NCI-H2029 (cell line): Measurements from ENCODE around the gene GFER.
A peak's percentile ranks its signal among the peaks of the same experiment; 100 is the strongest.

ENCODE experiments used
- DNase-seq: peaks from one replicate; lab custom pipeline; 2025; lab: John Stamatoyannopoulos, UW

Gene GFER

DNA sequence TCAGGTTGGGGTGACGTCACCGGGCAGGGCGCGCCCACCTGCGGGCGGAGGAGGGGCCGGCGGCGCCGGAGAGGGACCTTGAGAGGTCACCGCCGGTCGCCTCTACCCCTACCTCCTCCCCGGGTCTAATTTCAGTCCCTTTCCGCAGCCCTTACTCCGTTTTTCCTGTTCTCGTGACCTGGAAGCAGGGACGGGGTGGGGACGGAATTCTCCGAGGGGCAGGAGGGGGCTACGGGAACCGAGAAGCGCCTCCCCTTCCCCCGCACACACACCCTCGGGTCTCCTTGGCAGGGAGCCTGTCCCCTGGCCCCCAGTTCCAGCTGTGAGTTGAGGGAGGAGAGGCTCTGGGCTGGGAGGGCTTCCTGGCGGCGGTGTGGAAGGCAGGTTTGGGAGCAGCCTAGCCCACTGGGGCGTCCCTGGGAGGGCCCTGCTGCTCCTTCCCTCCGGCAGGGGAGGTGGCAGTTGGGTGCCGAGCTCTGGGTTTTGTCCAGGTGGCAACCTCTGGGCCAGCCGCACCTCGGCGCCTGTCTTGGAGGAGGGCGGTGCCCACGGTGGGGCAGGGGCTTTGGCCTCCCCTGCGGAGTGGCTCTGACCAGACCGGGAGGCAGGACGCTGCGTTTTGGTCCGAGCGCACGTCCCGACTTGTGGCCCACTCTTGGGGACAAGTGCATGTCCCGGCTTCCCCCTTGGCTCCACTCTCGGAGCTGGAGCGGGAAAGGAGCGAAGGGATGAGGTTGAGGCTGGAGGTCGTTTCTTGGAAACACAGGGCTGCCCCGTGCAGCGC is 6.5 kb downstream of the GFER start:
- DNase-seq, result no peak

DNA sequence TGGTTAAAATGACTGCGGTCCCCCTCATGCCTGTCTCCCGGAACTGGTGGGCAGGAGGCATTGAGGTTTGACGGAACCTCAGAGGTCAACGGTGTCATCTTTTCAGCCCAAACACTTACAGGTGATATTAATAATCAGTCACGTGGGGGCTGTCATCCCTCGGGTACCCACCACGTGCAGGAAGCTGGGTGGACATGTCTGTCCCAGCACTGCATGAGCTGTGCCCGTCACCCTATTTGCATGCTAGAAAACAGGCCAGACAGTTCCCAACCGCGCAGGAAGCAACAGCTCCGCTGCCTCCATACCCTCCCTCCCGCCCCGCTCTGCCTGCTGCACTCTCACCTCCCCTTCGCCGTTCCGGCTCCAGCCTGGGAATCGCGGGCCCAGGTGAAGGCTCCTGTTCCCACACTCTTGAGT is 7.2 kb downstream of the GFER start:
- DNase-seq, result no peak

DNA sequence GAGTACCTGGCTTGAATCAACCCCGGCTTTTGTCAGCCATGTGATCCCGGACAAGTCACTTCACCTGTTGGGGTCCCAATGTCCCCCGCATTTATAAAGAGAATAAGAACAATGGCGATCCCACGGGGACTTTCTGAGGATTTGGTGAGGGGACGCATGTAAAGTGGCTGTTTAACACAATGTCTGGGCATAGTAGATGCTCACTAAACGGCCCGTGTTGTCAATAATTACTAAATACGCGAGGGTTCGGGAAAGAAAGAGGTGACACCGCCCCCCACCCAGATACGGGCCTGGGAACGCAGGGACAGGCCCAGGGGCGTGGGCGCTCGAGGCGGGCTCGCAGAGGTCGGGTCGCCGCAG is 7.6 kb downstream of the GFER start:
- DNase-seq, result no peak

DNA sequence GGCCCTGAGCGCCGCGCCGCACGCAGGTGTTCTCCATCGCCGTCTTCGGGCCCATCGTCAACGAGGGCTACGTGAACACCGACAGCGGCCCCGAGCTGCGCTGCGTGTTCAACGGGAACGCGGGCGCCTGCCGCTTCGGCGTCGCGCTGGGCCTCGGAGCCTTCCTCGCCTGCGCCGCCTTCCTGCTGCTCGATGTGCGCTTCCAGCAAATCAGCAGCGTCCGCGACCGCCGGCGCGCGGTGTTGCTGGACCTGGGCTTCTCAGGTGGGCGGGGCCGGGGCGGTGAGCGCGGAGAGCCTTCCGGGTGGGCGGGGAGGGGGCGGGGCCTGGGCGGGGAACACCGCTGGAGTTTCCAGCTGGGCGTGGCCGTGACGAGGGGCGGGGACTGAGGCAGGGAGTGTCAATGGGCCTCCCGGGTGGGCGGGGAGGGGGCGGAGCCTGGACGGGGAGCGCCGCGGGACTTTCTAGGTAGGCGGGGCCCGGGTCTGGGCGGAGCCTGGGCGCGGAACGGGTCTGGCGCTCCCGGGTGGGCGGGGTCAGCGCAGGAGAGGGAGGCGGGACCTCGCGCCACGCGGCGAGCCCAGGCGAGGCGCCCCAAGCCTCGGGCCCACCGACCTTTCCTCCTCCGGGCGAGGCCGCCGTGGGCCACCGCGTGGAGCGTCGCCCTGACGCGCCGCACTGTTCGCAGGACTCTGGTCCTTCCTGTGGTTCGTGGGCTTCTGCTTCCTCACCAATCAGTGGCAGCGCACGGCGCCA is 8.1 kb downstream of the GFER start:
- no peak for DNase-seq

DNA sequence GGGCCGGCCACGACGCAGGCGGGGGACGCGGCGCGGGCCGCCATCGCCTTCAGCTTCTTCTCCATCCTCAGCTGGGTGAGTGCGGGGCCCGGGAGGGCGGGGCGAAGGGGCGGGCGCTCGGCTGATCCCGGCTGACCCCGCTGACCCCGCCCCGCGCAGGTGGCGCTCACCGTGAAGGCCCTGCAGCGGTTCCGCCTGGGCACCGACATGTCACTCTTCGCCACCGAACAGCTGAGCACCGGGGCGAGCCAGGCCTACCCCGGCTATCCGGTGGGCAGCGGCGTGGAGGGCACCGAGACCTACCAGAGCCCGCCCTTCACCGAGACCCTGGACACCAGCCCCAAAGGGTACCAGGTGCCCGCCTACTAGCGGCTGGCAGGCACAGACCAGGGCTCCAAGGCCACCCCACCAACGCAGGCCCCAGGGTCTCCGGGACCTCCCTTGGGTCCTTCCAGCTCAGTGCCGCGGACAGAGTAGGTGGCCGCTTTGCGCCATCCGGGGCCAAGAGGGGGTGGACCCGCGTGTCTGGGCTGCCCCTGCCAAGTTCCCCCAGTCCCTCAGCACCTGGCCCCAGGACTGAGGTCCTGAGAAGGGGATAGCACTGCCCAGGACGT is 8.8 kb downstream of the GFER start:
- DNase-seq, result no peak

DNA sequence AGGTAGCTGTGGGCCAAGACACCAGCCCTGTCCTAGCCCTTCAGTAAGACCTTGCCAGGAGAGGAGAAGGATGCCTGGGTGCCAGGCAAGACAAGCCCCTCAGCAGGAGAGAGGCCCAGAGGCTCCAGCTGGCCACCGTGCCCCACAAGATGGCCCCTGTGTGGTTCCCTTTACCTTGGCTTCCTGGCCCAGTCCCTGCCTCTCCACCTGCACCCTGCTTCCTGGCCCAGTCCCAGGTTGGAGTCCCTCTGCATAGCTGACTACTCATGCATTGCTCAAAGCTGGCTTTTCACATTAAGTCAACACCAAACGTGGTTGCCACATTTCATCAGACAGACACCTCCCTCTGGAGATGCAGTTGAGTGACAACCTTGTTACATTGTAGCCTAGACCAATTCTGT is 9.7 kb downstream of the GFER start:
- DNase-seq, result peak; percentile 72

DNA sequence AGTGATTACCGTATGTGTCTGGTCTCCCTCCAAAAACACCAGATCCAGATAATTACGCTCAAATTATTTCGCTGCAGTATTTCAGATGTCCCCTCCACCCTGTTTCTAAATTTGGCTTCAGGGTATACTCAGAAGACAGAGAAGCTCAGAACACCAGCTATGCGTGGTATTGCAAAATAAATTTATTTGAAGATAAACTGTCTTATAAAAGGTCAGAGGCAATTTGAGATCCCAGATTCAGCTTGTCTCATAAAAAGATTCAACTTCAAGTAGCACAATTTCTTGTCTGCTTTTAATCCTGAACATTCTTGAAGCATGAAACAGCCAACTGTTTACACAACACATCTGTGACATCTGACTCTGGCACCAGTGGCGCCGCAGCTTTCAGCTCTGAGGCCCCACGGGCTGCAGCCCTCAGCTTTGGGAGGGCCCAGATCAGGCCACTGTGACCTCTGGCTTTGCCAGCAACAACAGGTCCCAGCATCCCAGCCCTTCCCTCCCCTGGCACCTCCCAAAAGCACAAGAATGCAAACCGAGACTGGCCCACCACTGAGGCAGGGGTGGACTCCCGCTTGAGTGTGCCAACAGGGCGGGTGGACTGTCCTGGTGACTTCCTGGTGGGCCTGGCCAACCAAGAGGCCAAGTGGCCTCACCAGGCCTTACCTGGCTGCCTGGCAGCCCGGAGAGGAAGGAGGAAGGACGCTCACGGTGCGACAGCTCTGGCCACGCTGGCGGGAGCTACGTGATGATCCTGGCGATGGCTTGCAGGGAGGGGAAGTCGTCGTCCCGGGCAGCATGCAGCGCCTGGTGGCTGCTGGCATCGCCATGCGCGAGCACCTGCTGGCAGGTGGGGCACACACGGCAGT is 13.7 kb downstream of the GFER start:
- DNase-seq, result no peak

DNA sequence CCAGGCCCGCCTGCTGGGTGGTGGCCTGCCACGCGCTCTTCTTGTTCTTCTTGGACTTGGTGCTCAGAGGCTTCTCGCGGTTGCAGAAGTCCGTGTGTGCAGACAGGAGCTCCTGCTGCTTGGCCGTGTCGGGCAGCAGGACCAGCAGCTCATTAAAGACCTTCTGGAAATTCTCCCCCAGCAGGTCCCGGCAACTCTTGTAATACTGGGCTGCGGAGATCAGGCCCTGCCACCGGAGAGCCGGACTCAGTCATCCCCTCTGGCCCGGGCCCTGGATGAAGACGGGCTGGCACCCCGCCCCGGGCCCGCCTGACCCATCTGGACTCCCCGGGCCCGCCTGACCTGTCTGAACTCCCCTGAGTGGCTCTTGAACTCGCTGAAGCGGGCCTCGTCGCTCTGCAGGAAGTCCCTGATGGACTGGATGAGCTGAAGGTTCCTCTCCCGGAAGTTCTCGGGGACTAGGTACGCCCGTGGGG is 14.4 kb downstream of the GFER start:
- DNase-seq, result no peak

DNA sequence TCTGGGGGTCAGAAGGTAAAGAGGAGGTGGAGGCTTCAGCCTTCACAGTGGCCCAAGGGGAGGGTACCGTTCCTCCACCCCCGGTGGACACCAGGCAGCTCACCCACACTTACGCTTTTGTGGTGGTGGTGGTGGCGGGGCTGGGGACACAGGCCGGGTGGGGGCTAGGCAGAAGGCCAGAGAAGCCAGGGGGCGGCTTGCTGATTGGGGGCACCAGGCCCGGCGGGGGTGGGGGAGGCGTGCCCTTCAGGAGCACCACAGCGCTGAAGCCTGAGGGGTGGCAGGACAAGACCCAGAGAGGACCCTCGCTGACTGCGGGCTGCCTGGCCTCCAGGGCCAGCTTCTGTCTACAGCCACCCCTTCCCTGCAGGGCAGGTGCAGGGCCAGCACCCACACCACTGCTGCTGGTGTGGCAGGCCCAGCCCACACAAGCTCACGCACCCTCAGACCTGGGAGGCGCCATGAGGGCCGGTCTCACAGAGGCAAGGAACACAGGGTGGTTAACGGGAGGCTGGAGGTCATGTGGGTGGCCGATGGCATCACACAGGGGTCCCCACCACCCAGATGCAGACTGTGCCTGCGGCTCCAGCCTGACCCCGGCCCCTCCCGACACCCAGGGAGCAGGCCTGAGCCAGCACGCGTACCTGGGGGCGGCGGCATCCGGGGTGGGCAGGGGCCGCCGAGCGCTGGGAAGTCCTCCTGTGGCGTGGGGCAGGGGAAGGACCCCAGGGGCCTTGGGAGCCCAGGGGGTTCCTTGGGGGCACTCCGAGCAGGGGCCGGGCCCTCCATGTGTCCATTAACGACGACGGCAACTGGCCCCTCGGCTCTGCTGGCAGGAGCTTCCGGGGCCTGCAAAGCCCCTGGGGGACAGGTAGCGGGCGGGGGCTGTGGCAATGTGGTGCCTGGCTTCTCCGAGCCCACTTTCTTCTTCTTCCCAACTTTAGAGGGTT is 15.1 kb downstream of the GFER start:
- DNase-seq, result no peak

DNA sequence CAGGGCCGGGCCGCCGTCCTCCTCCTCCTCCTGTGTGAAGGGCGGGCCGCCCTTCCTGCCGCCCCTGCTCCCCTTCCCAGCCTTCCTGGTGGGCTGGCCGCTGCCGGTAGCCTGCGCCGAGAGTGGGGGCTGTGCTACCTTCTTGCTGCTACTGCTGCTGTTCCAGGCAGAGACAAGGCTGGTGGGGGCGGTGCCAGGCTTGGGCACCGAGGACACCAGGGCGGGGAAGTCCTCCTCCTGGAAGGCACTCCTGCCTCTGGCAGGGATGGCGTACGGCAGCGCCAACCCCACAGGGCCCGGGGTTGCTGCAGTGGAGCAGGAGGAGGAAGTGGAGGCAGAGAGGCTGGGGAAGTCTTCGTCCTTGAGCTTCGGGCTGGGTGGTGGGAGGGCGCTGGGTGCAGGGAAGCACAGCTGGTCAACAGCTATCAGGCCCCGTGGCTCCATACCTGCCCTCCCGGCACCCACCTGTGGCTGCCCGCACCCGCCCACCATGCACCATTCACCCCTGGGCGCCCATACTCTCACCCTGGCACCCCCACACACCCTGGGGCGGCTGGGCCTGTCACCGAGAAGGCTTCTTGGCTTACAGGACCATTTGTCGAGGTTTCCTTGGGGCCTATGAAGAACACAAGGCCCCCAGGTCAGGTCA is 16.0 kb downstream of the GFER start:
- no peak for DNase-seq

DNA sequence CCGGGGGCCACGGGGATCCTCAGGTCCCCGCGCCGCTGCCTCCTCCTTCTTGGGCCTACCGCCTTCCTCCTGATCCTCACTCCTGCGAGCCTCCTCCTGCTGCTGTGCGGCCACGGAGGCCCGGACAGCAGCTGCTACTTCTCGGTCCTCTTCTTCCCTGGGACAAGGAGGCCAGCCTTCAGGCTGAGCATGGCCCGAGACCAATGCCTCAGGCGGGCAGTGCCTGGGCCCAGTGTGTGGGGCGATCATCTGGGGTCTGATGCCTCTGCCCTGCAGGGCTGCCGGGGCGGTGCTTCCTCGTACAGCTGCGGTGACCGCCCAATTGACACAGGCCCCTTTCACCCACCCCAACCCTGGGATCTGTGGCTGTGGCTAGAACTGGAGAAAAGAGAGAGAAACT is 17.0 kb downstream of the GFER start:
- DNase-seq, result no peak

DNA sequence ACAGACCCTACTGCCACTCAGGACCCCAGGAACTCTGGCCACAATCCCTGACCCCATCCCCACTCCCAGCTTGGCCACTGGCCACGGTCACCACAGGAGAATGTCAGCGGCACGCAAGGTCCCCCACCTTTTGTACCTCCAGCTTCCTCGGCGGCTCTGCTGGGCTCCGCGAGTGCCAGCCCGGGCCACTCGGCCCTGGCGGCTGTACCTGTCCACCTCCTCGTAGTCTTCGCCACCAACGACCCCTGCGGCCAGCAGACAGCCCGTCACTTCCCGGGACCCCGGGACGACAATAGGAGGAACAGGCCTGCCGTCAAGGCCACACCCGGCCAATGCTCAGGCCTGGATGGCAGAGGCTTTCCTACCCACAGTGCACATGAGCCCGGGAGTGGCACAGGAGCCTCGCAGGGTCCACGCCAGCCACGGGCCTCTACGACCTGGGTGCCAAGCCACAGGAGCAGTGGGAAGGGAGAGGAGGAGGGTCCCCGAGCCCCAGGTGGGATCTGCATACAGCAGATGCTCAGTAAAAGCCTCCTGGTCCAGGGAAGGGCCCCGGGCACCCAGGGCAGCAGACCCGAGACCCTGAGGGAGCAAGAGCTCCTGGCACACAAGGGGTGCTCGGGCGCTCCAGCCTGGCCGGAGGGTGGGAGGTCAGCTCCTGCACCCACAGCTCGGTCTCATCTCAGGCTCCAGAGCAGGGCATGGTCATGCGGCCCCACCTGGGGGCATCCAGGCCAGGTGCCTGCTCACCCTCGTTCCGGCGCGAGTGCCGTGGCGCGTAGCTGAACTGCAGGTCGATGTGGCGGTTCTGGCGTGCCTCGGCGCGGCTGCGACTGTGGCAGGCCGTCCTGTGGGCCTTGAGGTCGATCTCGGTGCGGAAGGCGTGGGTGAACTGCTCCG is 17.7 kb downstream of the GFER start:
- DNase-seq, result no peak

DNA sequence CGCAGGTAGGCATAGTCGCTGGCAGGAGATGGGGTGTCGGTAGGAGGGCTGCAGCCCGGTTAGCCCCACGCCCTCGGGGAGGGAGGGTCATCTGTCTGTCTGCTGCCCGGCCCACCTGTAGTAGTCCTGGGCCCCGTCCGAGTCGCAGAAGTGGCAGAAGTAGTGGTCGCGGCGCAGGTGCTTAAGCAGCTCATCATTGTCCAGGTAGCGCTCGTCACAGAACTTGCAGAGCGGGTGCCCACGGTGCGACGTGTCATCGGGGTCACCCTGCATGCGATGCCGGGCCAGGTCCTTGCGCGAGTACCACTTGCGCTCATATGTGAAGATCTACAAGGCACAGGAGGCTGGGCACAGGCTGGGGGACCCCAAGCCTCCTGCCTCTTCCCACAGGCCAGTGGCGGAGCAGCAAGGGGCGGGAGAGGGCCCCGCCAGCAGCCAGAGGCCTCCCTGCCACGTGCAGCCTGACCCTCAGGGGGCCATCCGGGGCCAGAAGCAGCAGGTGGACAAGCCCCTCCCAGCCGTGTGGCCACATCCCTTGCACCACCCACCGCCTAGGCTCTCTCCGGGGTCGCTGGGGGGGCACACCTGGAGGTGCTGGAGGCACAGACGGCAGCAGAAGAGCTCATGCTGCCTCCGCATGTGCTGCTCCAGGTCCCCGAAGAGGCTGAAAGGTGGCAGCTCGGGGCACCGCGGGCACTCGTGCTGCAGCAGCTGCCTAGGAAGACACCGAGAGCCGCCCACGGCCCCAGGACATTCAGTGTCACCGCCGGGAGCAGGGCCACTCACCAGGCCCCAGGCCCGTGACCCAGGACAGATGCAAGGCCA is 18.6 kb downstream of the GFER start:
- DNase-seq, result no peak

DNA sequence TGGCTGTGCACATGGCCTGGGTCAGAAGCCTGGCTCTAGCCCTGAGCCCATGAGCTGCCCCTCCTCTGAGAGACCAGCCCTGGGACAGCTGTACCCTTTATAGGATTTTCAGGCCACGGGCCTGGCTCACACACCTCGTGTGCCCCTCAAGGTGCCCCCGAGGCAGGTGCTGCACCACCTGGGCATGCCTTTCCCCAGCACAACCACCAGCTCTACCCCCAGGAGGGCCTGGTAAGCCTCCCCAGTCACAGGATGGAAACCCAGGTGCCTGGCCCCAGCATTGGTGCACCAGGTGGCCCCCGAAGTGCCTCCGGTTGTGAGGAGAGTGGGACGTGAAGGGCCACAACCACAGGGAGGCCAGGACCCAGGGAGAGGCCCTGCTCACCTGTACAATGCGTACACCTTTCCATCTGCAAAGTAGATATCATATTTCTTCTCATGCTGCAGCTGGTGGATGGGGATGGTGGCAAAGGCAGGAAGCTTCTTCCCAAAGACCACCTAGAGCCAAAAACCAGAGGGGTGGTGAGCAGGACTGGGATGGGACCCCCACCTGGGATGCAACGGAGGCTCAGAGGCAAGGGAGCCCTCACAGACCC is 19.3 kb downstream of the GFER start:
- no peak for DNase-seq

DNA sequence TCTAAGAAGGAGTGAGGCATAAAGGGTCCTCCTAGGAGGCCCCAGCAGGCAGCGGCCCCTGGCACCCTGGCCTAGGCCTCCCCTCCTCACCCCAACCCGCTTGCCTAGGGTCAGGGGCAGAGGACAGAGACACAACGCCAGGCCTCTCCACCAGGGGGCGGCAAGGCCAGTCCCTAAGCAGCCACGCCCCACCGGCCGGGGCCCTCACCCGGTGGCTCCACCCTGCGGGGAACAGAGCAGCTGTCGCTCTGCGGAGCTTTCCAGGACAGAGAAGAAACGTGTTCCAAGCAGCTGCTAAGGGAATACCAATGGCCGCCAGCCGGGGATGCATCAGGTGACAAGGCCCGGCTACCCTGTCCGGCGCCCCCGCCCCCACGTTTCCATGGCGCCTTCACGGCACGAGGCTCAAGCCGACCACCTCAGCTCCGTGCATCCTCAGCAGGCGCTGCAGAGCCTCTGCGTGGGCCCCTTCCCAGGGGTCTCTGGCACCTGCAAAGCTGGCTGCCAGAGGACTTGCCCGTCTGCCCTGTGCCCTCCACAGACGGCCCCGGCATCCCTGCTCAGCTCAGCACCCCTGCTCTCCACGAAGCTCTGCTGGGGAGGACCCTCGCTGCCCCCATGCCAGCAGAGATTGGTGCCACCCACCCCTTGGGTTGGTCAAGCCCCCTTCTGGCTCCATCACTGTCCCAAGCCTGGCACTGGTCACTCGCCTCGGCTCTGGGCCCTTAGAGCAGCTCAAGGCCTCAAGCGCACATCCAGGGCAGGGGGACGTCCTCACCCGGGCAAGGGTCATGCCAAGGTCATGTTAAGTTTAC is 20.0 kb downstream of the GFER start:
- DNase-seq, result peak; percentile 87

DNA sequence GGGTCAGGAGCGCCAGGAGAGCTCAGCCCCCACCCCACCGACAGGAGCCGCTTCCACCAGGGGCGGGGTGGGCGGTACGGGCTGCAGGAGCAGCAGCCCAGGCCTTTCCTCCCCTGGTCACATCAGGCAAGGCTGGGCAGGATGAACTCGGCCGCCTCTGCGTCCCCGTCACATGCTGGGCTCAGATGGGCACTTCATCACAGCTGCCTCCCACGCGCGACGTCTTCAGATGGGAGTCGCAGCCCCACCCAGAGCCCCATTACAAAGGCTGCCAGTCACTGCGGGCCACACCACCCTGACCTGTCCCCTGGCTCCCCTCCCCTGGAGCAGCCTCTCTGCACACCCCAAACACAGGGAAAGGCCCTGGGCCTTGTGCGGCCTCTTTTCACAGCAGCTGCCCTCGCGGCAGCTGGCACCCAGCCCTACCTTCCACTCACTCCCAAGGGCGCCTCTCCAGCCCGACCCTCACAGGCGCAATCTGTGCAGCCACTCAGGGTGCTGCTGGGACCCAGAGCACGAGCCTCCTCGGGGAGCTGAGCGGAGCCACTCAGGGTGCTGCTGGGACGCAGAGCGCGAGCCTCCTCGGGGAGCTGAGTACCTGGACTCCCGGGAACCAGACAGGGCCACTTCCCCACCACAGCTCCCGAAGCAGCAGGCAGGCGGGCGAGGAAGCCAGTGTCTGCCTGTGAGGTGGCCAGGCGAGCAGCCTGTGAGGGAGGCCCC is 21.0 kb downstream of the GFER start:
- no peak for DNase-seq

DNA sequence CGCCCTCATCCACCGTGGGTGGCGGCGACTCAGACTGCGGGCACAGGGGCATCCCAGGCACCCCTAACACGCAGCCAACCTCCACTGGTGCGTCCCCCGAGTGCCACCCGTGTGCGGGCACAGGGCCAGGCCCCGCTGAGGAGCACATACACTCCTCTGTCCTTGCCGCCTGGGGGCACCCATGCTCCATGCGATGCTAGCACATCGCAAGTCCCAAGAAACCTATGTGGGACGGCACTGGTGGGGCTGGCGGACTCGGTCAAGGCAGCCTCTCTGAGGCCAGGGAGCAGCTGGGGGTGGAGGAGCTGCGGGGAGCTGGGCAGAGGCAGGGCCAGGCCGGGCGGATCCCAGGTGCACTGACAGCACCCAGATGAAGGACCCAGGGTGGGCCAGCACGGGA is 21.7 kb downstream of the GFER start:
- DNase-seq, result no peak
